GM19023 (cell line): ENCODE results near the gene HPS6.
A peak's percentile ranks its signal among the peaks of the same experiment; 100 is the strongest.
"Not testable (repeated sequence)": the region's sequence is repeated elsewhere in the genome, so short reads cannot be mapped to it uniquely, and the experiment has no call there.

ENCODE experiments used
- ATAC-seq: cut with Tn5 transposase; IDR thresholded peaks from one replicate; pipeline ENCODE4 v1.9.1; 2021; ENCODE audit warnings: mild to moderate bottlenecking, moderate library complexity; ENCODE audit not compliant: unreplicated experiment

The HPS6 gene

GRCh38 chr10:102064868-102065560, at the start of gene HPS6:
HPS6 (plus strand) TSS chr10:102065349; CDS start chr10:102065475, 126 bp downstream.
- peak; percentile 94 for ATAC-seq

GRCh38 chr10:102016416-102016815, 48.7 kb upstream of the HPS6 start:
- ATAC-seq: no peak

- no peak for ATAC-seq
Observed at GRCh38 chr10:102017295-102017694, 47.9 kb upstream of the HPS6 start.

DNA sequence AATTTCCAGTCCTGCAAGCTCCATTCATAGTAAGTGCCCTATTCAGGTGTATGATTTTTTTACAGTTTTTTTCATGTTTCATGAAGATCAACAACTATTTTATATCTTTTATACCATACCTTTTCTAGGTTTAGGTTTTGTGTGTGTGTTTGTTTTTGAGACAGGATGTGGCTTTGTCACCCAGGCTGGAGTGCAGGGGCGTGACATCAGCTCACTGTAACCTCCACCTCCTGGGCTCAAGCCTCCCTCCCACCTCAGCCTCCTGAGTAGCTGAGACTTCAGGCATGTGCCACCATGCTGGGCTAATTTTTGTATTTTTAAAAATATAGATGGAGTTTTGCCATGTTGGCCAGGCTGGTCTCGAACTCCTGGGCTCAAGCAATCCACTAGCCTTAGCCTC, 44.2 kb upstream of the HPS6 start:
- no peak for ATAC-seq

GRCh38 chr10:102024799-102025198, 40.4 kb upstream of the HPS6 start:
- no peak for ATAC-seq

DNA sequence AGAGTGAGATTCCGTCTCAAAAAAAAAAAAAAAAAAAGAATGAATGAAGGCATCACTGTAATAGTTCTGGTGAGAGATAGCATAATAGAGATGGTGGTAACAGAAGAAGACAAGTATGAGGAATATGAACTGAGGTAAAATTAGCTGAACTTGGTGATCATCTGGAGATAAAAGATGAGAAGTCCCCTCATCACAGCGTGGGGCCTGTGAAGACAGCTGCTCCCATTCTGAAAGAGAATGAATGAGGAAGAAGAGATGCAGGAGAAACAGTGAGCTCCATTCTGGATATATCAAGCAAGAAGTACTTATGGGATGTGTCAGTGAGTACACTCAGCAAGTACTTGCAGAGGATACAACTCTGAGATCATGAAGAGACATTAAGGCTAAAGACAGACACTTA, 37.9 kb upstream of the HPS6 start:
- ATAC-seq: no peak

- ATAC-seq: no peak
Observed at GRCh38 chr10:102033787-102034186, 31.4 kb upstream of the HPS6 start.

DNA sequence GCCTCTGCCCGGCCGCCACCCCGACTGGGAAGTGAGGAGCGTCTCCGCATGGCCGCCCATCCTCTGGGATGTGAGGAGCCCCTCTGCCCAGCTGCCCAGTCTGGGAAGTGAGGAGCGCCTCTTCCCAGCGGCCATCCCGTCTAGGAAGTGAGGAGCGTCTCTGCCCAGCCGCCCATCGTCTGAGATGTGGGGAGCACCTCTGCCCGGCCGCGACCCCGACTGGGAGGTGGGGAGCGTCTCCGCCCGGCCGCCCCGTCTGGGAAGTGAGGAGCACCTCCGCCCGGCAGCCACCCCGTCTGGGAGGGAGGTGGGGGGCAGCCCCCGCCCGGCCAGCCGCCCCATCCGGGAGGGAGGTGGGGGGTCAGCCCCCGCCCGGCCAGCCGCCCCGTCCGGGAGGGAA, 29.3 kb upstream of the HPS6 start:
- ATAC-seq: not testable (repeated sequence)

- no peak for ATAC-seq
Observed at GRCh38 chr10:102038410-102038809, 26.7 kb upstream of the HPS6 start.

GRCh38 chr10:102040305-102041050, 24.7 kb upstream of the HPS6 start:
- ATAC-seq: no peak

DNA sequence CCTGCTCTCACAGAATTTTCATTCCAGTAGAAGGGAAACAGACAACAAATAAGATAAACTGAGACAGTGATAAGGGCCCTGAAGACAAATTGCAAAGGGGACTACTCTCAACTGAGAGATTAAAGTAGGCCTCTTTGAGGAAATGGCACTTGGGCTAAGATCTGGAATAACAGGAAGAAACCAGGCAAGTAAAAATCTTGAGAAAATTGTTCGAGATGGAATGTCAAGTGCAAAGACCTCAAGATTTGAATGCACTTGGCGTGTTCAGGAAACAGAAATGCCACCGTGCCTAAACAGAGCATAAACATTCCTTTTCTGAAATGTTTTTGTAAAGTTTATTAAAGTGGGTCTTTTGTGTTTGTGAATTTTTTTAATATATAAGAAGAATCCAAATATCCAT, 19.9 kb upstream of the HPS6 start:
- ATAC-seq: no peak

DNA sequence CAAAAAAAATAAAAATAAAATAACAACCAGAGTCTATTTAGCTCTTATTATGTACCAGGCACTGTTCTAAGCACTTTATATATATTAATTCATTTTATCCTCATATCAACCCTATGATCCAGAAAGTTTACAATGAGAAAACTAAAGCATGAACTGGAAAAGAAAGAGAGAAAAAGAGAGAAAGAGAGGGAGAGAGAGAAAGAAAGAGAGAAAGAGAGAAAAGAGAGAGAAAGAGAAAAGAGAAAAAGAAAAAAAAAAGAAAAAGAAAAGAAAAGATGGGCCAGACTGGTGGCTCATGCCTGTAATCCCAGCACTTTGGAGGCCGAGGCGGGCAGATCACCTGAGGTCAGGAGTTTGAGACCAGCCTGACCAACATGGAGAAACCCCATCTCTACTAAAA, 19.1 kb upstream of the HPS6 start:
- no peak for ATAC-seq

GRCh38 chr10:102054881-102055646, 10.1 kb upstream of the HPS6 start:
- ATAC-seq: not testable (repeated sequence)

DNA sequence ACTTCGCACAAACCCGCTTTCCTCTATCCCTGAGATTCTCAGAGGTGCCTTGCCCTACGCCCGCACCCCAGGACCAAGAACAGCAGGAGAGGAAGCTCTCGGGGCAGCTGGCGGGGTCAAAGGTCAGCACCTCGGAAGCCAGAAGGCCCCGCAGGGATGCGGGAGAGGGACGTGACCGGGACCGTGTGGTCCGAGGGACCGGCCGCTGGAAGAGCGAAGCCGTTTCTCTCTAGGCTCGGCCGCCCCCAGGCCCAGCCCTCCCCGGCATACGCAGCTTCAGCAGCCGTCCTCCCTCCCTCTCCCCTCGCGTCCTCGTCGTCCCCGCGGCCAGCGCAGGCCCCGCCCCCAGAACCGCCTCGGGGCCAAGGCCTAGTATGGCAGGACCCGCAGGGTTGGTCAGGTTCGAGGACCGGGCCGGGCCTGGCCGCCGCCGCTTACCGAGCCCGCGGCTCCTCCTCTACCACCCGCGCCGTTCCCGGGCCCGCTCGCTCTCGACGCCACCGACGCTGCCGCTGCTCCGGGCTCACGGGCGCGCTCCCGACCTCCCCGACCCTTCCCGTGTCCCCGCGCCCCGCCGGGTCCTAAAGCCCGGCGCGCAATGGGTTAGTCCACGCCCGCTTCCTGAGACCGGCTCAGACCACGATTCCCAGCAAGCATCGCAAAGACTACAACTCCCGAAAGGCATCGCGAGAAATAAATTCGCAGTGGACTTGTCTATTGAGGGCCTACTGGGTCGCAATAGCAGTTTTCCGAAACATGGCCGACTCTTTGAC, 9.3 kb upstream of the HPS6 start, which contains the start of gene ARMH3:
TSS of gene ARMH3 (minus strand) at position 527 of the 773 bp plus-strand sequence. CDS start 16,059 bp downstream, outside the sequence.
- peak; percentile 92 for ATAC-seq

DNA sequence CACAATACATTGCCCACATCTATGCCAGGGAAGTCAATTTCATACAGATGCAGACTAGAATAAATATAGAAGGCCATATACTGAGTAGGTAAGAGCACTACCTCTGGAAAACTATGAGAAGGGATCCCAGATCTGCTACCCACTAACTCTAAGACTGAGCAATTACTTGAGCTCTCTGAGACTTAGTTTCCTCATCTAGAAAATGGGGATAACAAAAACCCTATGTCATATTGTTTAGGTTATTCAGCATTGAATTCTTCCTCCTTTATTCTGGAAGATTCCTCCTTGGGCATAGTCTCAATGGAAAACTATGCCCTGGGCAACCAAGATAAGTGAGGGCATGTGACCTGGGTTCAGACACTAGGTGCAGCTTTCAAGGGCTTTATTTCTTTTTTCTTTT, 5.2 kb upstream of the HPS6 start:
- ATAC-seq: no peak

- no peak for ATAC-seq
Observed at GRCh38 chr10:102064503-102064867, 664 bp upstream of the HPS6 start.

DNA sequence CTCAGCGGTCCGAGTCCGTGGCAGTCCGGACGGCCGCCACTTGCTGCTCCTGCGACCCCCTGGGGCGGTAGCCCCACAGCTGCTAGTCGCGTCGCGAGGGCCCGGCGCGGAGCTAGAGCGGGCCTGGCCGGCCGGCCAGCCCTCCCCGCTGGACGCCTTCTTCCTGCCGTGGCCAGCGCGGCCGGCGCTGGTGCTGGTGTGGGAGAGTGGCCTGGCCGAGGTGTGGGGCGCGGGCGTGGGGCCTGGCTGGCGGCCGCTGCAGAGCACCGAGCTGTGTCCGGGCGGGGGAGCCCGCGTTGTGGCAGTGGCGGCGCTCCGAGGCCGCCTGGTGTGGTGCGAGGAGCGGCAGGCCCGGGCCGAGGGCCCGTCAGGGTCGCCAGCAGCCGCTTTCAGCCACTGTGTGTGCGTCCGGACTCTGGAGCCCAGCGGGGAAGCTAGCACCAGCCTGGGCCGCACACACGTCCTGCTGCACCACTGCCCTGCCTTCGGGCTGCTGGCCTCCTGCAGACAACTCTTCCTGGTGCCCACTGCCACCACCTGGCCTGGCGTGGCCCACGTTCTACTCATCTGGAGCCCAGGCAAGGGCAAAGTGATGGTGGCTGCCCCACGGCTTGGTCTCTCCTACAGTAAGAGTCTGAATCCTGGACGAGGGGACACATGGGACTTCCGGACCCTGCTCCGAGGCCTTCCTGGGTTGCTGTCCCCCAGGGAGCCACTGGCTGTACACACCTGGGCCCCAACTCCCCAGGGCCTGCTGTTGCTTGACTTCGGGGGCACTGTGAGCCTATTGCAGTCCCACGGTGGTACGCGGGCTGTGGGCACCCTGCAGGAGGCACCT, 631 bp downstream of the HPS6 start:
- ATAC-seq: peak; percentile 28

DNA sequence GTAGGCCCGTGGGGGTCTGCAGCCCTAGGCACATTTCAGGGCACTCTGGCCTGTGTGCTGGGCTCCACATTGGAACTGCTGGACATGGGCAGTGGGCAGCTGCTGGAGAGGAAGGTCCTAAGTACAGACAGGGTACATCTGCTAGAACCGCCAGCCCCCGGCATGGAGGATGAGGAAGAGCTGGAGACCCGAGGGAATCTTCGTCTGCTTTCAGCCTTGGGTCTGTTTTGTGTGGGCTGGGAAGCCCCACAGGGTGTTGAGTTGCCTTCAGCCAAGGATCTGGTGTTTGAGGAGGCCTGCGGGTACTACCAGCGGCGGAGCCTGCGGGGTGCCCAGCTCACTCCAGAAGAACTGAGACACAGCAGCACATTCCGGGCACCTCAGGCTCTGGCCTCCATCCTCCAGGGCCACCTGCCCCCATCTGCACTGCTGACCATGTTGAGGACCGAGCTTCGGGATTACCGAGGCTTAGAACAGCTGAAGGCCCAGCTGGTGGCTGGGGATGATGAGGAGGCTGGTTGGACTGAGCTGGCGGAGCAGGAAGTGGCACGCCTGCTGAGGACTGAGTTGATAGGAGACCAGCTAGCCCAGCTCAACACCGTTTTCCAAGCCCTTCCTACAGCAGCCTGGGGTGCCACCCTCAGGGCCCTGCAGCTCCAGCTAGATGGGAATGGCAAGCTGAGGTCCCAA, 1.4 kb downstream of the HPS6 start:
- ATAC-seq: no peak
